ENCODE measurements around the gene DGKE.

DGKE gene

GRCh38 chr17:56810343-56810742 is 23.6 kb upstream of the DGKE start:
- in situ Hi-C loops (cut with HindIII; ENCODE audit: low sequenced_read_pairs): no loop called here
- TF ChIP-seq, protein P1, sequence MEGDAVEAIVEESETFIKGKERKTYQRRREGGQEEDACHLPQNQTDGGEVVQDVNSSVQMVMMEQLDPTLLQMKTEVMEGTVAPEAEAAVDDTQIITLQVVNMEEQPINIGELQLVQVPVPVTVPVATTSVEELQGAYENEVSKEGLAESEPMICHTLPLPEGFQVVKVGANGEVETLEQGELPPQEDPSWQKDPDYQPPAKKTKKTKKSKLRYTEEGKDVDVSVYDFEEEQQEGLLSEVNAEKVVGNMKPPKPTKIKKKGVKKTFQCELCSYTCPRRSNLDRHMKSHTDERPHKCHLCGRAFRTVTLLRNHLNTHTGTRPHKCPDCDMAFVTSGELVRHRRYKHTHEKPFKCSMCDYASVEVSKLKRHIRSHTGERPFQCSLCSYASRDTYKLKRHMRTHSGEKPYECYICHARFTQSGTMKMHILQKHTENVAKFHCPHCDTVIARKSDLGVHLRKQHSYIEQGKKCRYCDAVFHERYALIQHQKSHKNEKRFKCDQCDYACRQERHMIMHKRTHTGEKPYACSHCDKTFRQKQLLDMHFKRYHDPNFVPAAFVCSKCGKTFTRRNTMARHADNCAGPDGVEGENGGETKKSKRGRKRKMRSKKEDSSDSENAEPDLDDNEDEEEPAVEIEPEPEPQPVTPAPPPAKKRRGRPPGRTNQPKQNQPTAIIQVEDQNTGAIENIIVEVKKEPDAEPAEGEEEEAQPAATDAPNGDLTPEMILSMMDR (IDR thresholded peaks at IDR 0.05; ENCODE audit: low read depth, low read length, missing control alignments): no peak
- no peak for DNase-seq (ENCODE audit: low read depth)
- no peak overlapping the region for H3K4me3 ChIP-seq (ENCODE audit: low read depth, low read length)

- no peak overlapping the region for H3K4me3 ChIP-seq (ENCODE audit: low read depth, low read length)
- in situ Hi-C loops (cut with HindIII; ENCODE audit: low sequenced_read_pairs): no loop called here
- TF ChIP-seq, protein P1 (IDR thresholded peaks at IDR 0.05; ENCODE audit: low read depth, low read length, missing control alignments): no peak
- DNase-seq (ENCODE audit: low read depth): no peak
Observed at GRCh38 chr17:56810891-56811775, 22.8 kb upstream of the DGKE start.

- no peak overlapping the region for H3K4me3 ChIP-seq (ENCODE audit: low read depth, low read length)
- TF ChIP-seq, protein P1 (IDR thresholded peaks at IDR 0.05; ENCODE audit: low read depth, low read length, missing control alignments): no peak
- DNase-seq (ENCODE audit: low read depth): no peak
- in situ Hi-C loops (cut with HindIII; ENCODE audit: low sequenced_read_pairs): no loop called here
Observed at GRCh38 chr17:56812901-56813388, 21.0 kb upstream of the DGKE start.

DNA sequence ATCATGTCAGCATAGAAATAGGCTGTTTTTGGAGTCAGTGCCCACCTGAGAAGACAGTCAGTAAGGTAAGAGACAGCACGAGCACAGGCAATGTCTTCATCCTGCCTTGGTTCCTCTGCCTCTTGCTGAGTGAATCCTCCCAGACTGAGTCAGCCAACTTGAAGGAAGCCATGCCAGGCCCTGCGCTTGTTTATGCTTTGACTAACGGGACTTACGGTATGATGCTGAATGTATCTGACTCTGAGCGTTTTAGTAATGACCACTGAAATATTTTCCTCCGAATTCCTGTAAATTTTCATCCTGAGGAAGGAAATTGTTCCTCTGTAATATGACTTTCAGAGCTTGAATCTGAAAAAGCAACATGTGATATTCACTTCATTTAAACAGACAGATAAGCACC is 18.2 kb upstream of the DGKE start:
- H3K4me3 ChIP-seq (ENCODE audit: low read depth, low read length): no peak overlapping the region
- TF ChIP-seq, protein P1 (IDR thresholded peaks at IDR 0.05; ENCODE audit: low read depth, low read length, missing control alignments): no peak
- in situ Hi-C loops (cut with HindIII; ENCODE audit: low sequenced_read_pairs): no loop called here
- no peak for DNase-seq (ENCODE audit: low read depth)

- TF ChIP-seq, protein P1 (IDR thresholded peaks at IDR 0.05; ENCODE audit: low read depth, low read length, missing control alignments): no peak
- DNase-seq (ENCODE audit: low read depth): no peak
- no peak overlapping the region for H3K4me3 ChIP-seq (ENCODE audit: low read depth, low read length)
- in situ Hi-C loops (cut with HindIII; ENCODE audit: low sequenced_read_pairs): no loop called here
Observed at GRCh38 chr17:56817066-56817465, 16.9 kb upstream of the DGKE start.

DNA sequence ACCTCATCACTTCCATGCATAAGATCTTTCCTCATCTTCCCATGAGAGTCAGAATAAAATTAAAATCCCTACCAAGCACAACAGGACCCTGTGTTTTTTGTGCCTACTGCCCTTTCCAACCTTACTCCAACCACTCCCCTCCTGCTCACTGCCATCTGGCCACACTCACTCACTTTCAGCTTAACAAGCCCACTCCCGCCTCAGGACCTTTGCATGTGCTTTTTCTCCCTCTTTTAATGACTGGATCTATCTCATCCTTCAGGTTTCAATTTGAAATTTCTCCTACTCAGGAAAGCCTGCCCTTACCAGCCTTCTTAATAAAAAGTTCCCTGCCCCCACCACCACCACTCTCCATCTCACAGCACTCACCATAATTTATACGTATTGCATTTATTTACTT is 14.9 kb upstream of the DGKE start:
- DNase-seq (ENCODE audit: low read depth): no peak
- in situ Hi-C loops (cut with HindIII; ENCODE audit: low sequenced_read_pairs): no loop called here
- TF ChIP-seq, protein P1 (IDR thresholded peaks at IDR 0.05; ENCODE audit: low read depth, low read length, missing control alignments): no peak
- H3K4me3 ChIP-seq (ENCODE audit: low read depth, low read length): no peak overlapping the region

All from astrocyte of the cerebellum (primary cell).